ENCODE data around the gene TRAPPC2L. TPM values are rescaled to one million over a fixed set of nuclear protein-coding genes. Genes with fewer than 3 reads are reported as not detected.

TRAPPC2L gene
- polyA plus RNA-seq, 3 donors = 38.8 to 89.3 (median 82.4) TPM

GRCh38 chr16:88877564-88878289 is 20.8 kb downstream of the TRAPPC2L start:
- intact Hi-C loops (cut with micrococcal nuclease) = no loop called here
- Histone ChIP-seq H3K9ac (ENCODE audit: insufficient read depth, low read length, poor library complexity, severe bottlenecking) (no peak overlapping the region), H3K36me3 (replicated peaks in 1 of 2; ENCODE audit: control insufficient read depth in 1 of 2, insufficient read depth in 2 of 2, low read length in 2 of 2) (peaks cover 64 to 86% of the 10 kb centered on the region in 2 donors), H3K4me1 (ENCODE audit: control insufficient read depth in 1 of 2, insufficient read depth in 2 of 2, low read length in 2 of 2) (no peaks in the 10 kb centered on the region), H3K79me2 (ENCODE audit: insufficient read depth, low read length) (no peaks in the 10 kb centered on the region), H3K27ac (ENCODE audit: low read depth in 1 of 2, low read length in 2 of 2) (no peak overlapping the region), H3K27me3 (ENCODE audit: control insufficient read depth in 2 of 2, insufficient read depth in 2 of 2, low read length in 2 of 2) (no peaks in the 10 kb centered on the region), H3K4me2 (replicated peaks; ENCODE audit: extremely low read depth, low read length, poor library complexity, severe bottlenecking) (no peak overlapping the region), H2AFZ (ENCODE audit: insufficient read depth, low read depth, low read length, poor library complexity, severe bottlenecking) (no peak overlapping the region), H4K20me1 (ENCODE audit: insufficient read depth, low read length) (peaks cover 98% of the 10 kb centered on the region), H3K9me3 (replicated peaks in 1 of 2; ENCODE audit: control insufficient read depth in 1 of 2, insufficient read depth in 1 of 2, low read length in 2 of 2) (peaks cover 0 to 5% of the 10 kb centered on the region in 2 donors), H3K4me3 (replicated peaks in 1 of 3; ENCODE audit: low read depth in 2 of 3, low read length in 3 of 3) (no peak overlapping the region)
- no peak for TF ChIP-seq CTCF (IDR thresholded peaks at IDR 0.05)
- Mint-ChIP-seq H3K27ac (no peak overlapping the region), H3K4me3 (no peak overlapping the region), H3K9me3 (peaks cover 0 to 8% (median 2%) of the 10 kb centered on the region in 7 donors), H3K4me1 (no peaks in the 10 kb centered on the region), H3K27me3 (ENCODE audit: low read depth in 3 of 3) (peaks cover 0 to 5% (median 0%) of the 10 kb centered on the region in 3 donors), H3K36me3 (peaks cover 49 to 78% of the 10 kb centered on the region in 2 donors)
- WGBS (ENCODE audit: insufficient coverage) = 91% methylated on average over 10 of the region's 20 CpGs
- DNase-seq = no peak

DNA sequence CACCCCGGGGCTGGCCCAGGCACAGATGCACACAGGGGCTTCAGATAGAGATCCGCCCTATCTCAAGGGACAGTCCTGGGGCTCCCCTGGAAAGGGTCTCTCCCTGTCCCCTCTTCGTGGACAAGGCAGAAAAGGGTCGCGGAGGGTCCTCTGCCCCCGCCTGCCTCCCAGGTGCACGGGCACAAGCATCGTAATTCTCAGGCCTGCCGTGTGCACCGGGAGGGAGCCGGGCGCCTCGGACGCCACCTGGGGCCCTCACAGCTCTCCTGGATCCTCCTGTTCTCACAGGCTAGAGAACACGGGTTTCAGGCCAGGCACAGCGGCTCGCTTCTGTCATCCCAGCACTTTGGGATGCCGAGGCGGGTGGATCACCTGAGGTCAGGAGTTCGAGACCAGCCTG is 21.4 kb downstream of the TRAPPC2L start:
- no peak overlapping the region for H3K4me3 Mint-ChIP-seq
- Histone ChIP-seq H3K9ac (ENCODE audit: insufficient read depth, low read length, poor library complexity, severe bottlenecking) (no peak overlapping the region), H3K27ac (ENCODE audit: low read depth in 1 of 2, low read length in 2 of 2) (no peak overlapping the region), H4K20me1 (ENCODE audit: insufficient read depth, low read length) (peaks cover 98% of the 10 kb centered on the region), H3K79me2 (ENCODE audit: insufficient read depth, low read length) (no peaks in the 10 kb centered on the region), H3K36me3 (replicated peaks in 1 of 2; ENCODE audit: control insufficient read depth in 1 of 2, insufficient read depth in 2 of 2, low read length in 2 of 2) (peaks cover 71 to 92% of the 10 kb centered on the region in 2 donors), H3K9me3 (replicated peaks in 1 of 2; ENCODE audit: control insufficient read depth in 1 of 2, insufficient read depth in 1 of 2, low read length in 2 of 2) (peaks cover 0 to 7% of the 10 kb centered on the region in 2 donors), H3K4me2 (replicated peaks; ENCODE audit: extremely low read depth, low read length, poor library complexity, severe bottlenecking) (no peak overlapping the region), H3K4me3 (replicated peaks in 1 of 3; ENCODE audit: low read depth in 2 of 3, low read length in 3 of 3) (no peak overlapping the region), H3K4me1 (ENCODE audit: control insufficient read depth in 1 of 2, insufficient read depth in 2 of 2, low read length in 2 of 2) (no peaks in the 10 kb centered on the region), H3K27me3 (ENCODE audit: control insufficient read depth in 2 of 2, insufficient read depth in 2 of 2, low read length in 2 of 2) (no peaks in the 10 kb centered on the region), H2AFZ (ENCODE audit: insufficient read depth, low read depth, low read length, poor library complexity, severe bottlenecking) (no peak overlapping the region)
- DNase-seq = no peak
- peaks cover 55 to 85% of the 10 kb centered on the region in 2 donors for H3K36me3 Mint-ChIP-seq
- peaks cover 0 to 9% (median 2%) of the 10 kb centered on the region in 7 donors for H3K9me3 Mint-ChIP-seq
- WGBS (ENCODE audit: insufficient coverage) = 99% methylated on average over 20 of the region's 20 CpGs
- TF ChIP-seq CTCF (IDR thresholded peaks at IDR 0.05) = no peak
- no peaks in the 10 kb centered on the region for H3K4me1 Mint-ChIP-seq
- intact Hi-C loops (cut with micrococcal nuclease) = no loop called here
- H3K27me3 Mint-ChIP-seq (ENCODE audit: low read depth in 3 of 3) = peaks cover 0 to 5% (median 0%) of the 10 kb centered on the region in 3 donors
- no peak overlapping the region for H3K27ac Mint-ChIP-seq
